Hepatocyte (in vitro differentiated cells): ENCODE measurements around the gene LENEP. TPM values are rescaled to one million over a fixed set of nuclear protein-coding genes. Genes with fewer than 3 reads are reported as not detected.

Experiments used
- DNase-seq: peaks from one replicate; pipeline ENCODE4 v3.0.0-alpha.2; 2016; ENCODE audit warnings: low spot score
- H2AFZ ChIP-seq: fragments of 200-600 bp; sonication (generic); 2 replicates; pipeline ENCODE4 v1.6.0; 2016; ENCODE audit warnings: antibody characterized with exemption, mild to moderate bottlenecking
- H3K27ac ChIP-seq: fragments of 200-600 bp; sonication (generic); 2 replicates; pipeline ENCODE4 v1.5.1; 2016; ENCODE audit warnings: mild to moderate bottlenecking
- H3K27me3 ChIP-seq: fragments of 200-600 bp; sonication (generic); 2 replicates; pipeline ENCODE4 v1.6.1; 2016
- H3K36me3 ChIP-seq: fragments of 200-600 bp; sonication (generic); replicated peaks from 2 replicates; pipeline ENCODE4 v1.5.1; 2016; ENCODE audit warnings: low read depth; ENCODE audit not compliant: insufficient read depth
- H3K4me1 ChIP-seq: fragments of 200-600 bp; sonication (generic); 2 replicates; pipeline ENCODE4 v1.5.1; 2016; ENCODE audit warnings: mild to moderate bottlenecking, moderate library complexity; ENCODE audit not compliant: insufficient read depth
- H3K4me2 ChIP-seq: fragments of 200-600 bp; sonication (generic); 2 replicates; pipeline ENCODE4 v1.6.0; 2016
- H3K4me3 ChIP-seq: fragments of 200-600 bp; sonication (generic); 2 replicates; pipeline ENCODE4 v1.5.1; 2016; ENCODE audit warnings: mild to moderate bottlenecking
- H3K79me2 ChIP-seq: fragments of 200-600 bp; sonication (generic); 2 replicates; pipeline ENCODE4 v1.6.0; 2017; ENCODE audit warnings: mild to moderate bottlenecking
- H3K9me2 ChIP-seq: fragments of 200-600 bp; sonication (generic); replicated peaks from 2 replicates; pipeline ENCODE4 v1.6.0; 2017; ENCODE audit warnings: mild to moderate bottlenecking; ENCODE audit not compliant: insufficient read depth
- H3K9me3 ChIP-seq: fragments of 200-600 bp; sonication (generic); 2 replicates; pipeline ENCODE4 v1.5.1; 2016; ENCODE audit warnings: low read depth, mild to moderate bottlenecking
- H4K20me1 ChIP-seq: fragments of 200-600 bp; sonication (generic); 2 replicates; pipeline ENCODE4 v1.6.0; 2016; ENCODE audit warnings: mild to moderate bottlenecking; ENCODE audit not compliant: insufficient read depth, poor library complexity, severe bottlenecking
- EZH2 ChIP-seq: fragments of 200-600 bp; sonication (generic); IDR thresholded peaks from 2 replicates; pipeline ENCODE4 v1.6.1; 2016; ENCODE audit warnings: antibody characterized with exemption, mild to moderate bottlenecking, borderline replicate concordance
- EZH2phosphoT487 ChIP-seq: fragments of 200-600 bp; sonication (generic); IDR thresholded peaks from one replicate; pipeline ENCODE4 v1.6.1; 2018; ENCODE audit warnings: antibody characterized with exemption, mild to moderate bottlenecking, low read depth, moderate library complexity; ENCODE audit not compliant: unreplicated experiment, severe bottlenecking
- WGBS: methylation state at CpG from one replicate; pipeline ENCODE4 v1.1.6; 2016; ENCODE audit warnings: low lambda C conversion rate; ENCODE audit errors: missing lambda C conversion rate; 5-methylcytosine and 5-hydroxymethylcytosine counted together
- polyA plus RNA-seq: library from polyadenylated mRNA; unstranded; fragments of >200 nt; fragmentation: Nextera tagmentation; extraction: Ambion mirVana; gene quantifications from 2 replicates; pipeline ENCODE4 v1.2.1, GENCODE V29; 2016
- total RNA-seq: library from RNA; depleted of rRNA; stranded (reverse); fragments of >200 nt; gene quantifications from 2 replicates; pipeline ENCODE4 v1.2.3, GENCODE V29; 2014
- TF ChIP-seq, protein P1 (sequence below): fragments of 200-600 bp; sonication (generic); IDR thresholded peaks from 2 replicates; pipeline ENCODE4 v1.5.1; 2016; ENCODE audit warnings: antibody characterized with exemption, mild to moderate bottlenecking; ENCODE audit not compliant: poor library complexity

Gene LENEP
- total and polyA plus RNA-seq, 2 experiments from 2014 or later, result not detected

DNA sequence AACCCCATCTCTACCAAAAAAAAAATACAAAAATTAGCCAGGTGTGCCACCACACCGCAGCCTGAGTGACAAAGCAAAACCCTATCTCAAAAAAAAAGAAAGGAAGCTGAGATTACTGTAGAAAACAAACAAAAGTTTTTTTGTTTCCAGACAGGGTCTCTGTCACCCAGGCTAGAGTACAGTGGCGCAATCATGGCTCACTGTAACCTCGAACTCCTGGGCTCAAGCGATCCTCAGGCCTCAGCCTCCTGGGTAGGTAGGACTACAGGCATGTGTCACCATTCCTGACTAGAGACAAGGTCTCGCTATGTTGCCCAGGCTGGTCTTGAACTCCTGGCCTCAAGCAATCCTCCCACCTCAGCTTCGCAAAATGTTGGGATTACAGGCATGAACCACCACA is 29.0 kb upstream of the LENEP start:
- Histone ChIP-seq H3K36me3 (no peaks in the 10 kb centered on the region), H3K9me2 (no peaks in the 10 kb centered on the region), H2AFZ (no peak overlapping the region), H3K4me3 (no peak overlapping the region), H4K20me1 (no peaks in the 10 kb centered on the region), H3K9me3 (no peaks in the 10 kb centered on the region), H3K4me1 (peaks cover 19% of the 10 kb centered on the region), H3K4me2 (no peak overlapping the region), H3K27me3 (no peaks in the 10 kb centered on the region), H3K27ac (peak overlapping the region; percentile 16), H3K79me2 (peaks cover 82% of the 10 kb centered on the region)
- WGBS, result 98% methylated on average over 6 of the region's 6 CpGs
- TF ChIP-seq, protein P1, sequence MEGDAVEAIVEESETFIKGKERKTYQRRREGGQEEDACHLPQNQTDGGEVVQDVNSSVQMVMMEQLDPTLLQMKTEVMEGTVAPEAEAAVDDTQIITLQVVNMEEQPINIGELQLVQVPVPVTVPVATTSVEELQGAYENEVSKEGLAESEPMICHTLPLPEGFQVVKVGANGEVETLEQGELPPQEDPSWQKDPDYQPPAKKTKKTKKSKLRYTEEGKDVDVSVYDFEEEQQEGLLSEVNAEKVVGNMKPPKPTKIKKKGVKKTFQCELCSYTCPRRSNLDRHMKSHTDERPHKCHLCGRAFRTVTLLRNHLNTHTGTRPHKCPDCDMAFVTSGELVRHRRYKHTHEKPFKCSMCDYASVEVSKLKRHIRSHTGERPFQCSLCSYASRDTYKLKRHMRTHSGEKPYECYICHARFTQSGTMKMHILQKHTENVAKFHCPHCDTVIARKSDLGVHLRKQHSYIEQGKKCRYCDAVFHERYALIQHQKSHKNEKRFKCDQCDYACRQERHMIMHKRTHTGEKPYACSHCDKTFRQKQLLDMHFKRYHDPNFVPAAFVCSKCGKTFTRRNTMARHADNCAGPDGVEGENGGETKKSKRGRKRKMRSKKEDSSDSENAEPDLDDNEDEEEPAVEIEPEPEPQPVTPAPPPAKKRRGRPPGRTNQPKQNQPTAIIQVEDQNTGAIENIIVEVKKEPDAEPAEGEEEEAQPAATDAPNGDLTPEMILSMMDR, result no peak
- TF ChIP-seq EZH2 (no peak), EZH2phosphoT487 (no peak)
- DNase-seq, result no peak

DNA sequence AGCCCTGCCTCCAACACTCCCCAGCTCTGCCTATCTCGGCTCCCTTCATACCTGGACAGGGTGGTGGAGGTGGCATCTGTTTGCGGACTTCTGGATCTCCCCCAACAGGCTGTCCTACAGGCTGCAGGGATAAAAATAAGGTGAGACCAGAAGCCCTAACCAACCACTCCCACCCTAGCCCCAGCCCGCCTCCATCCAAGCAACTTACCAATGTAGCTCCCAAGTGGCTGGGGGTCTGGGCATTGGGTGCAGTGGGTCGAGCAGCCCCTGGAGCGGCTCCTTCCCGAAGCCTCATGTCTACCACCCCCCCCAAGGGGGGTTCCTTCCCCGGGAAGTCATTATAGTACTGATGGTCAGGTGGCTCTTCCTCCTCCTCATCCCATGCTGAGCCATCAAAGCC is 27.3 kb upstream of the LENEP start:
- no peak overlapping the region for H3K27ac ChIP-seq
- WGBS, result 91% methylated on average over 7 of the region's 7 CpGs

DNA sequence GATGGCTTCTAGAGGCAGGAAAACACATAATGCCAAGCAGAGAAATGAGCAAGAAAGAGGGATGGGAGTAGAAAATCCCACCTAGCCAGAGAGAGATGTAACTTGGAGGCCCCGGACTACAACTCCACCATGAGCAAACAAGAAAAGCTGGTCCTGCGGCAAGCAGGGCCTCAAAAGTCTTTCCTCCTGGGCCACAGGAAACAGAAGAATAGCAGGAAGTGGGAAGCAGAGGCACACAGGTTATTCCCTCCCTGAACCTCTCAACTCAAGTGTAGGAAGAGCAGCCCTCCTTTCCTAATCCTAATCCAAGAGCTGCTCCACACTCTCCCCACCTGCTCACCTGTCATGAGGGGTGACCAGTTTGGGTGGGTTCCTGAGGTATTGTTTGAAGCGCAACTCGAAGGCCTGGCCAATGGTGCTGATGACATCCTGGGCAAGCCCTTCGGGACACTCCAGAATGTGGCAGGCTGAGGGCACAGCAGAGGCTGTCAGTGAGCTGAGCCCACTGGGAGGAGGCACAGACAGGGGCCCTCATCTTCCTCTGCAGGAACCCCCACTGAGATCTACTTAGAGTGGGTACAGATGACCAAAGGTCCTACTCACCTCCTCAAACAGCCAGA is 25.9 kb upstream of the LENEP start:
- no peaks in the 10 kb centered on the region for H3K36me3 ChIP-seq
- H3K4me1 ChIP-seq, result peaks cover 25% of the 10 kb centered on the region
- H4K20me1 ChIP-seq, result no peaks in the 10 kb centered on the region
- H3K9me3 ChIP-seq, result no peaks in the 10 kb centered on the region
- no peak for DNase-seq
- H3K4me3 ChIP-seq, result no peak overlapping the region
- H3K4me2 ChIP-seq, result no peak overlapping the region
- TF ChIP-seq EZH2phosphoT487 (no peak), EZH2 (no peak)
- TF ChIP-seq, protein P1, result no peak
- H2AFZ ChIP-seq, result no peak overlapping the region
- H3K79me2 ChIP-seq, result peaks cover 83% of the 10 kb centered on the region
- no peak overlapping the region for H3K27ac ChIP-seq
- no peaks in the 10 kb centered on the region for H3K27me3 ChIP-seq
- WGBS, result 84% methylated on average over 5 of the region's 5 CpGs
- H3K9me2 ChIP-seq, result no peaks in the 10 kb centered on the region

More for the DNA sequence above, 27.3 kb upstream of the LENEP start:
- no peaks in the 10 kb centered on the region for H3K9me2 ChIP-seq
- H3K9me3 ChIP-seq, result no peaks in the 10 kb centered on the region
- TF ChIP-seq, protein P1, result no peak
- no peak for TF ChIP-seq EZH2
- no peak for TF ChIP-seq EZH2phosphoT487
- no peaks in the 10 kb centered on the region for H3K36me3 ChIP-seq
- no peaks in the 10 kb centered on the region for H3K27me3 ChIP-seq
- no peak for DNase-seq
- H4K20me1 ChIP-seq, result no peaks in the 10 kb centered on the region
- H3K4me1 ChIP-seq, result peaks cover 13% of the 10 kb centered on the region
- H3K79me2 ChIP-seq, result peaks cover 78% of the 10 kb centered on the region
- H2AFZ ChIP-seq, result no peak overlapping the region
- no peak overlapping the region for H3K4me2 ChIP-seq
- no peak overlapping the region for H3K4me3 ChIP-seq

DNA sequence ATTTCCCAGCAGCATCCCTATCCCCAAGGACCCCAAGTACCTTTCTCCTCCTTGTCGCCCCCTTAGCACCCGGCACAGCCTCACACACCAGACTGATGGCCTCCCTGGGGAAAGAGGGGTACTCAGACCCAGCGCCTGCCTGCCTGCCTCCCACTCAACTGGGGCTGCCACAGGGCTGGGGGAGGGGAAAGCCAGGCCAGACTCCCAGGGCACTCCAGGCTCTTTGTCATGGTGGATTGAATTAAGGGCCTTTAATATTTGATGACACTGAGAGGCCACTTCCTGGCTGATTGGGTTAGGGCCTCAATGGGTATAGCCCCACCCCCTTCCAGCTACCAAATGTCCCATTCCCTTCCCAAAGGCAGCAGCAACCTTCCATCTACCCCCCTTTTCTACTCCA is 24.7 kb upstream of the LENEP start:
- TF ChIP-seq EZH2phosphoT487 (no peak), EZH2 (no peak)
- TF ChIP-seq, protein P1, result no peak
- 94% methylated on average over 3 of the region's 3 CpGs for WGBS
- Histone ChIP-seq H3K4me2 (peak overlapping the region; percentile 75), H3K36me3 (no peaks in the 10 kb centered on the region), H3K4me1 (peaks cover 21% of the 10 kb centered on the region), H3K4me3 (no peak overlapping the region), H3K27ac (no peak overlapping the region), H3K79me2 (peaks cover 70% of the 10 kb centered on the region), H2AFZ (no peak overlapping the region), H3K27me3 (no peaks in the 10 kb centered on the region), H3K9me3 (no peaks in the 10 kb centered on the region), H4K20me1 (no peaks in the 10 kb centered on the region), H3K9me2 (no peaks in the 10 kb centered on the region)
- DNase-seq, result no peak
